Suppressor macrophage treated with lipopolysaccharide for 1 hour (primary cell): ENCODE data around the gene TNFRSF14.

Experiments used
- DNase-seq, 3 donors: peaks; one replicate each; pipeline ENCODE4 v3.0.0-alpha.2; 2020 to 2022

The TNFRSF14 gene

GRCh38 chr1:2523891-2524609 lies 32.1 kb upstream of the TNFRSF14 start:
- no peak for DNase-seq

DNA sequence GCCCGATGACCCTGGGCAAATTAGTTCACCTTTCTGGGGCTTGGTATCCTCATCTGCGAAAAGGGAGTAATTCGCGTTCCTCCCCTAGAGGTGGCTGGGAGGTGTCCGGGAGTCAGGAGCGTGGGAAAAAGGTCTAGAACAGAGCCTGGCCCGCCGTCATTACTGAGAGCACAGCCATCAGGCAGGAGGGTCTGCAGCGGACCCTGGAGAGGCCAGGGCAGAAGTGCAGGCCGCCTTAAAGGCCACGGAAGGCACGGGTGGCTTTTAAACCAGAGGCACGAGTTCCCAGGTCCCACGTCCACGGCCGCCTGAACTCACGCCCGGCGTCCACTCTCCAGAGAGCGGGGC lies 30.6 kb upstream of the TNFRSF14 start:
- no peak for DNase-seq

DNA sequence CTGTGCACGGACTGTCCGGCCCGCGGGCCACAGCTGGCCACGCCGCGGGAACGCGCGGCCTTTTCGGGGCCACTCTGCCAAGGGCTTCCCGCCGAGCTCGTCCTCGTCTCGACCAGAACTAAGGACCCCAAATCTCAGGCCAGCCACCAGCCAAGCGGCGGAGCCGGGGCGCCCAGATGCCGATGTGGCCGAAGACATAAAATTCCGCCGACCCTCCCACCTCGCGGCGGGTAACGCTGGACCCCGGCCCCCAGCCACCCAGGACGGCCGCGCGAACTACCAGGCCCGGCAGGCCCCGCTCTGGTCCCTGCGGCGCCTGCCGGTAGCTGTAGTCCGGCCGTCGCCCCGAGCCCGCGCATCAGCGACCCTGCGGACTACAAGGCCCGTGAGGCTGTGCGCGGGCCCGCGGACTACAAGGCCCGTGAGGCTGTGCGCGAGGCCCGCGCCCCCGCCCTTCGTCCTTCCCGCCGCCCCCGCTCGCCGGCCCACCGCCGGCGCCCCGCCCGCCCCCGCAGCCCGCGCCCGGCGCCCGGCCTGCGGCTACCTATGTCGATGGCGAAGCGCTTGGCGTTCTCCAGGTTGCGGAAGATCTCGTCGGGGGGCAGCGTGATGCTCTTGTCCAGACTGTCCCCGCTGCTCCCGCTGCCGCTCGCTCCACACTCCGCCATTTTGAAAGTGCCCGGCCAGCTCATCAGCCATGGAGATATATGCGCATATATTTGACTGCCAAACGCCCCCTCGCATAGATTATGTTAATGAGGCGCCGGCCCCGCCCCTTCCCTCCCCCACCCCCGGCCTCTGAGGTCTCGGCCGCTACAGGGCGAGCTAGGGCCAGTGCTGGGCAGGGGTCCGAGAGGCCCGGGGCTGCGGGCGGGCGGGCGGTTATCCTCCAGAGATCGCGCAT lies 30.0 kb upstream of the TNFRSF14 start, which contains the start of gene PANK4:
Gene PANK4 (minus strand): TSS at position 677 of the 904 bp plus-strand sequence. CDS start 9 bp downstream, at position 668.
- DNase-seq = peak; percentile 95 to 99 (median 98)

DNA sequence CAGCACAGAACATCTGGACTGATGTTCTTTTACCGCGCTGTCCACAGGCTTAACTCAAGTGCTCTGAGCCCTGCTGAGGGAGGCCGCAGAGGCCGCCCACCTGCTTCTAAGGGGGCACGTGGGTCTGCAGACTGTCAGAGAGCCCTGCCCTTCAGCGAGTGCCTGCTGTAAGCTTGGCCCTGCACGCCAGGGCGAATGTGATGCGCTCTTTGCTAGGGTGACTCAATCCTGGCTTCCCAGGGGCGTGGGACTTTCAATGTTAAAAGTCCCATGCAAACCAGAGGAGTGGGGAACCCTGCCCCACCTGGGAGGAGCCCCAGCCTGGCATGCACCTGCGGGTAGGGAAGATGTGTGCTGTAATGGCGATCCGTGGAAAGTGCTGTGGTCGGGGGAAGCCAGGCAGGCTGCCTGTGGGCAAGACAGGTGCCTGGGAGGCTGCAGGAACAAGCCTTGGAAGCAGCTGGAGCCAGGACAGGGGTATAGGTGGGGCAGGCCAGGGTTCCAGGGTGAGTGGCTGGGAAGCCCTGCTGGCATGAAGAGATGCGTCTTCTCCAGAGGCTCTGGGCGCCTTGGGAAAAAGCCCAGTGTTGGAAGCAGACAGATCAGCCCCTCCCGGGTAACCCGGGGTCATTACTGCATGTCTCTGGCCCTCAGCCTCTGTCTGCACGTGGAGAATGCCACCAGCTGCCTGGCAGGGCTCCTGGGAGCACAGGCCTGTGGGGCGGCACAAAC lies 29.2 kb upstream of the TNFRSF14 start:
- peak; percentile 75 to 84 (median 83) for DNase-seq

DNA sequence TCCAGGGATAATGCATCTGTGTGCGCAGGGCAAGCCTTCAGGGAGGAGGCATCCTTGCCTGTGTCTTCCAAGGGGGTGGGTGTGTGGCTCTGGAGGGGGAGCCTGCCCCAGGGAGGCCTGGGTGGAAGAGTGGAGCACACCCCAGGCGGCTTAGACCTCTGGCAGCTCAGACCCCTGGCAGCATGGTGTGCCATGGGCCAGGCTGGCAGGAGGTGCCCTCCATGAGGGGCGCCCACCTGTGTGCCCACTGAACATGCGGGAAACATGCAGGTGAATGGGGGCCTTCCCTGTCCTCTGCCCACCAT lies 28.7 kb upstream of the TNFRSF14 start:
- DNase-seq = no peak

DNA sequence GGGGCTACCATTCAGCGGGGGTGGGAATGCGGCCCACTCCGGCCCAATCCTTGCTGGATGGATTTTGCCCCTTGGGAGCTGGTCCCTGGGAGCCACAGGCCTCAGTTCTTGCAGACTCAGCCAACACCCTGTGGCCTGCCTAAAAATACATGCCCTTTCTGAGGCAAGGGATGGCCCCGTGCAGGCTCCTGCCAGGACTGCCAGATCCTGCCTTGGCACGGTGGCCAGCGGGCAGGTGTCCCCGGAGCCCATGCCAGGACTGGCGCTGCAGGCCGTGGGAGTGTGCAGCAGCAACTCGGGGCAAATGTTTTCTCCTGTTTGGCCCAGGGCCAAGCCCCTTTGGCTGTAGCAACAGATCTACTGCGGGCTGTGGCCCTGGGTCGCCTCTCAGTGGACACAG lies 28.2 kb upstream of the TNFRSF14 start:
- DNase-seq = no peak

GRCh38 chr1:2528611-2528965 lies 27.6 kb upstream of the TNFRSF14 start:
- no peak for DNase-seq

DNA sequence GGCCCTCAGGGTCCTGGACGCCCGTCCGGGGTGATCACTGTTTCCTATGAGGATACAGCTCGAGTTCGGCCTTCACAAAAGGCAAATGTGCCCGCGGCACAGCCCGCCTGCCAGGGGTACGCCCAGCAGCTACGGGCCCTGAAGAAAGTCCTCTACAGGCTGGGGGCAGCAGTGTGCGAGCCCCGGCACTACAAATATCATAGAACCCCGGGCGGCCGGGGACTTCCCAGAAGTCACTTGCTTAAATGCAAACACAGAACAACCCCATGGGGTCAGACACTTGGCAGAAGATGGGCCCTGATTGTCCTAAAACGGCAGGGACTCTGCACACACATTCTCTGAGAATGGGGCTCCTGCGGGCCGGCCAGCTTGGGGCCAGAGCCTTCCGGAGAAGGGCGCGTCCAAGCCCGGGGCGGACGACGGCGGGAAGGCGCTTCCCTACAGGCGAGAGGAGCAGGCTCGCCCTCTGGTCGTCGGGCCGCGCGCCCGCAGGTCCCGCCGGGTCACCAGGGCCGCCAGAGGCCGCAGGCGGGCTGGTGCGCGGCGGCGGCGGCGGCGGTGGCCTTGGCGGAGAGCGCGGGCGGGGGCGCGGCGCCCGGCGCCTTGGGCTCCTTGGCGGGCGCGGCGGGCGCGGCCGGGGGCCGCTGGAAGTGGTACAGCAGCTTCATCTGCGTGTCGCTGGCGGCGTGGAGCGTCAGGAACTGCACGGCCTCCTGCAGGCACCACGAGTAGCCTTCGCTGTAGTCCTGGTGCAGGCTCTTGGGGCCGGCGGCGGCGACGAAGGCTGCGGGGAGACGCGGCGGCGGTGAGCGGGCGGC lies 27.0 kb upstream of the TNFRSF14 start:
- DNase-seq = peak; percentile 58 to 82 (median 62)

DNA sequence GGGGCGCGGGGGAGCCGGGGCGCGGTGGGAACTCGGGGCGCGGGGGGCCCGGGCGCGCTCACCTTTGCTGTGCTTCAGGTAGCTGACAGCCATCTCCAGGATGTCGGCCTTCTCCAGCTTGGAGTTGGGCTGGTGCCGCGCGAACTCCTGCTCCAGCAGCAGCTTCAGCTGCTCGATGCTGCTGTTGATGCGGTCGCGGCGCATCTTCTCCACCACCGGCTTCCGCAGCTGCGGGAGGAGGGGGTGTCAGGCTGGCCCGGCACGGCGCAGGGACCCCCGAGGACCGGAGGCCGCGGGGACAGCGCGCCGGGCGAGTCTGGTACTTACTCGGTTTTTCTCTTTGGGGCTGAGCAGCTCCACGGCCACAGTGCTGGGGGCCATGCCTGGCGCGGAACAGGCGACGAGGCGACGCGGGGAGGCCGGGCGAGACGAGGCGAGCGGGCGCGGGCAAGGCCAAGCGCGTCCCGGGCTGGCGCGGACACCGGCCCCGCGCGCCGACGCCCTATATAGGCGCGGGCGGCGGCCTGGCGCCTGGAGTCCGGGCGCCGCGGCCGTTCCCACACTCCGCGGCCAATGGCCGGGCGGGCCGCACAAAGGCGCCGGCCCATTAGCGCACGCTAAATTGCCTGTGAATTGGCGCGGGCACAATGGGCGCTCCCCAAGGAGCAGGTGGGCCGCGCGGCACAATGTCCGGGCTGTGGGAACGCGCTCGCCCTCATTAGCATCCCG lies 26.2 kb upstream of the TNFRSF14 start, which contains the start of gene HES5:
Gene HES5 (minus strand): TSS at position 480 of the 729 bp plus-strand sequence. CDS start 99 bp downstream, at position 381.
- DNase-seq = peak in 2 of 3 donors; percentile 22 to 55

DNA sequence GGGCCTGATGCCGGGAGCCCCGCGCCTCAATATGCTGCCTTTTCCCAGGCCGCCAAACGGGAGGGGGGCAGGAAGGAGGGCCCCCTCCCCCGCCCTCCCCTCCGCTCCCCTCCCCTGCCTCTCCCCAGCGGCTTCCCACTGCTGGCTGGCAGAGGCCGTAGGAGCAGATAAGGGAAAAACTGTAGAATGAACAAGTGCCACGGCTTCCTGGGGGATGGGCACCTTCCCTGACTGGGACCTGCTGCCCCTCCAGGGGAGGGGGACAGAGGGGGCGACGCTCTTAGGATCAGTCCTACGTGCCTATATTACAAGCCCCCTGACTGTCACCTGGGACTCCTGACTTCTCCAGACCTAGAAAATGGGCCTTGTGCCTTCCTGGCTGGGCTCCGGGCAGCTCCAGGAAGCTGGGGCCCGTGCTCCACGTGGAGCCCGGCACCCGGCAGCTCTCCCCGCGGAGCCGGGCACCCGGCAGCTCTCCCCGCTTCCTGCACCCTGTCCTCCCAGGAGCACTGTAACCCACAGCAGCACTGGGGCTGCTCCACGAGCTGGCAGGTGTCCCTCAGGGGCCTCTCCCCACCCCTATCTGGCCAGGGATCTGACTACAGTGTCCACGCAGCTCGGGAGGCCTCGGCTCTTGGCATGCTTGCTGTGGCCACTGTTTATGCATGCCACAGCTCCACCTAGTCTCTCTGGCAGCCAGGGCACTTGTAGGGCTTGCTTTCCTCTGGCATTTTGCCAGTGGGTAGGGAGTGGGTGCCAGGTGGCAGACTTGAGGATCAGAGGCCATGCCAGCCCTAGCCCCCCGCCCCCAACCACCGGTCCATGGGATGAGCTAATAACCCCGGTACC lies 25.4 kb upstream of the TNFRSF14 start:
- no peak for DNase-seq

GRCh38 chr1:2532485-2533160 lies 23.5 kb upstream of the TNFRSF14 start:
- DNase-seq = no peak

DNA sequence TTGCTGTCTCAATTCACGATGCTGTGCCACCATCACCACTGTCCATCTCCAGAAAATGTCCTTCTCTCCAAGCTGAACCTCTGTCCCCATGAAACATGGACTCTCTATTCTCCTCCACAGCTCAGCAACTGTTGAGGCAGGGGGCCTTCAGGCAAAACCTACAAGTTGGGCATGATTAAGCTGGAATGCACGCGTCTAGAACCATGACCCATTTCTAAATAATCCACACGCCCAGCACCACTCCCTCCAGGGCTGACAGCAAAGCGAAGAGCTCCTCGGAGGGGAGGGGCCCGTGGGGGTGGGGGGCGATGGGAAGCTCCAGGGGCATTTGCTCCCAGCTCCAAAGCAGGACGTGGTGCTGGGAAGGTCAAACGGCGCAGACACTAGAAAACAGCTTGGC lies 22.8 kb upstream of the TNFRSF14 start:
- no peak for DNase-seq

GRCh38 chr1:2534315-2534686 lies 21.9 kb upstream of the TNFRSF14 start:
- DNase-seq = no peak

- no peak for DNase-seq
These were observed 21.3 kb upstream of the TNFRSF14 start for GRCh38 chr1:2534687-2535441.

DNA sequence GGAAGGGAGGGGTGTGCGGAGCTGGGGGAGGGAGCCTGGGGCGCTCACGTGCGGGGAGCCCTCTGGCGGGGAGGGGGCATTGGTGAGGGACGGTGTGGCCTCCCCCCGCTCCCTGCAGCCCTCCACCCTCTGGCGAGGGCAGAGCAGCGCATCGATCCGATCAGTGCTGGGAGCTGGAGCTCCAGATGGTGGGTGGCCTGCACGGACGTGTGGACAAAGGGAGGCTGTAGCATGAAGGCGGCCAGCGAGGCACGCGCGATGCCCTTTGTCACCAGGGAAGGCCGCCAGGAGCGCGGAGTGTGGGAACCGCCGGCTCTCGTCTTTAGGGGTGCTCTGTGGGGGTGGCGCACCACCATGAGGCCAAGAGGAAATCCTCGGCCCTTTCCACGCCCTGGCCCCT lies 20.7 kb upstream of the TNFRSF14 start:
- DNase-seq = no peak

DNA sequence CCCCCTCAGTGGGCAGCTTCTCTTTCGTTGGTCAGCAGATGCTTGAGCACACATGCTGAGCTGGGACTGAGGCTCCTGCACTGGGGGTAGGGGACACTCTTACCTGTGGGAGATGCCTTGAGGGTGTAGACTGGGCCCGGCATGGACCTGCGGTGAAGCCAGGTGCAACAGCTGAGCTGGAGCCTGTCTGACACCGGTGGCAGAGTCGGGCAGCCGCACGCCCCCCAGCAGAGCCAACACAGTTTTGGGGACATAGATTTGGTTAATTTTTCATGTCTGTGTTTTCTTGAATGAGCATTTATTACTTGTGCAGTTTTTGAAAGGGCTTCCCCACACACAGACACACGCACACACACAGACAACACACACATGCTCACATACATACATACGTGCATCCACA lies 20.2 kb upstream of the TNFRSF14 start:
- no peak for DNase-seq

DNA sequence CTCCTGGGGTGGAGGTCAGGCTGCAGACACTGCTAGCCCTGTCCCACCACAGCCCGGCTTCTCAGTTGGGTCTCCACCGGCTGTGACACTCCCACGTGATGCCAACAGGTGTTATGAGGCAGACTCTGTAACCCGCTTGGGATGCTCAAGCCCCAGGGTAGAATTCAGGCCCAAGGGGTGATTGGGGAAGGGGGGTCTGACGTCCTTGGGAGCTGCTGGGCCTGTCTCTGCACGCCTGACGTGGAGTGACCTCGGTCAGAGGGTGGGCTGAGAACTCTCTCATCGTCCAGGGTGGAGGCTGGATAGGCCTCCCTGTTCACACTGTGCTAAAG lies 18.4 kb upstream of the TNFRSF14 start:
- no peak for DNase-seq

DNA sequence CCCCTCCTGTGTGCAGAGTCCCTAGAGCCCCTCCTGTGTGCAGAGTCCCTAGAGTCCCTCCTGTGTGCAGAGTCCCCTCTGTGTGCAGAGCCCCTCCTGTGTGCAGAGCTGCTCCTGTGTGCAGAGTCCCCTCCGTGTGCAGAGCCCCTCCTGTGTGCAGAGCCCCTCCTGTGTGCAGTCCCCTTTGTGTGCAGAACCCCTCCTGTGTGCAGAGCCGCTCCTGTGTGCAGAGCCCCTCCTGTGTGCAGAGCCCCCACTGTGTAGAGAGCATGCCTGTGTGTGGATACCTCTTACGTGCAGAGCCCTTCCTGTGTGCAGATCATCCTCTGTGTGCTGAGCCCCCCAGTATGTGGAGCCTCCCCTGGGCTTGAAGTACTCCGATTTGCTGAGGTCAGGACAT lies 17.8 kb upstream of the TNFRSF14 start:
- DNase-seq = no peak

DNA sequence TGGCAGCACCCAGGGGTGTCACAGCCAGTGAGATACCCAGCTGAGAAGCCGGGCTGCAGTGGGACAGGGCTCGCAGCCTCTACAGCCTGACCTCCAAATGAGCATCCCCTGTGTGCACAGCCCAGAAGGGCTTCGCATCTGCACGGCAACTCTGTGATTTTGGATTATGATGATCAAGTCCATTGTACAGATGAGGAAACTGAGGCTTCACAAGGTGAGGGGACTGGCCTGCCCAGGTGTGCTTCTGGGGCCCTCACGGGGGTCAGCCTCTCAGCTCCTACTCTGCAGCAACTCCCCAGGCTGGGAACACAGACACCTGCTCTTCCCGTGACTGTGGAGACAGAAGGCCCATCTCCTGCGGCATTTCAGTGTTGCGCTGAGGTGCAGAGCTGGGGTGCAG lies 17.3 kb upstream of the TNFRSF14 start:
- no peak for DNase-seq
